ENCODE results near the gene FLACC1. TPM values are rescaled to one million over a fixed set of nuclear protein-coding genes. Genes with fewer than 3 reads are reported as not detected.

Gene FLACC1
- polyA plus RNA-seq, 3 donors = 0.16 to 0.91 TPM; not detected in 1

GRCh38 chr2:201249889-201250288, 107.3 kb downstream of the FLACC1 start:
- Mint-ChIP-seq H3K4me3 (no peak overlapping the region), H3K4me1 (peaks cover 47% of the 10 kb centered on the region), H3K27ac (no peak overlapping the region), H3K27me3 (ENCODE audit: low read depth in 3 of 3) (peaks cover 0 to 4% (median 0%) of the 10 kb centered on the region in 3 donors), H3K9me3 (no peaks in the 10 kb centered on the region), H3K36me3 (peaks cover 5 to 6% of the 10 kb centered on the region in 2 donors)
- Histone ChIP-seq H2AFZ (ENCODE audit: insufficient read depth, low read depth, low read length, poor library complexity, severe bottlenecking) (no peak overlapping the region), H3K4me3 (replicated peaks in 1 of 3; ENCODE audit: low read depth in 2 of 3, low read length in 3 of 3) (no peak overlapping the region), H3K27me3 (ENCODE audit: control insufficient read depth in 2 of 2, insufficient read depth in 2 of 2, low read length in 2 of 2) (no peaks in the 10 kb centered on the region), H3K4me1 (ENCODE audit: control insufficient read depth in 1 of 2, insufficient read depth in 2 of 2, low read length in 2 of 2) (peaks cover 42 to 50% of the 10 kb centered on the region in 2 donors), H3K9me3 (replicated peaks in 1 of 2; ENCODE audit: control insufficient read depth in 1 of 2, insufficient read depth in 1 of 2, low read length in 2 of 2) (no peaks in the 10 kb centered on the region), H3K4me2 (replicated peaks; ENCODE audit: extremely low read depth, low read length, poor library complexity, severe bottlenecking) (no peak overlapping the region), H4K20me1 (ENCODE audit: insufficient read depth, low read length) (no peaks in the 10 kb centered on the region), H3K79me2 (ENCODE audit: insufficient read depth, low read length) (peaks cover 12% of the 10 kb centered on the region), H3K36me3 (replicated peaks in 1 of 2; ENCODE audit: control insufficient read depth in 1 of 2, insufficient read depth in 2 of 2, low read length in 2 of 2) (no peaks in the 10 kb centered on the region), H3K27ac (ENCODE audit: low read depth in 1 of 2, low read length in 2 of 2) (no peak overlapping the region), H3K9ac (ENCODE audit: insufficient read depth, low read length, poor library complexity, severe bottlenecking) (no peak overlapping the region)
- intact Hi-C loops (cut with micrococcal nuclease) = no loop called here
- WGBS (ENCODE audit: insufficient coverage) = no CpG with 5 or more reads among the region's 2 CpGs
- no peak for DNase-seq
- no peak for TF ChIP-seq CTCF (IDR thresholded peaks at IDR 0.05)

DNA sequence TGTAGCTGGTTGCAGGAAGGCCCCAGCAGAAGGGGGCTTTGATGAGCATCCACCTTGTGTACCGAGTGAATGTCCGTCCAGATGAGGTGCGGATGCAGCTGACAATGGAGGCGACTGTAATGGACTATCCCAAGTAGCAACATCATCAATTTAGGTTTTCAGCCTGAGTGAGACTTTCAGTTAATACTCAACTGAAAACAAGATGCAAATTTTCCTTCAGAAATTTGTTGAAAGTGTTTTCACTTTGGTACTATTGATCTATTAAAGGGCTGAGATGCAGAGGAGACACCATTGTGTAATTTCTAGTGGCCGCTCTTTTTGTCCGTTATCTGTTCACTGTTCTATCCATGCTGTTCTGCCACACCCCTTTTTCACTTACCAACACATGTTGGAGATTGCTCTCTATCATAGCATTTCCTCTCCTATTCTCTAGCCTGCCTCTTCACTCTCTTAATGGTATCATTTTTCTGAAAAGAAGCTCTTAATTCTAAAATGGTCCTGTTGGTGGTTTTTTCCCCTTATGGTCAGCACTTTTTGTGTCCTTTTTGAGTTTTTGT, 108.8 kb downstream of the FLACC1 start:
- Histone ChIP-seq H3K27ac (ENCODE audit: low read depth in 1 of 2, low read length in 2 of 2) (no peak overlapping the region), H3K79me2 (ENCODE audit: insufficient read depth, low read length) (peaks cover 11% of the 10 kb centered on the region), H3K4me2 (replicated peaks; ENCODE audit: extremely low read depth, low read length, poor library complexity, severe bottlenecking) (no peak overlapping the region), H3K4me1 (ENCODE audit: control insufficient read depth in 1 of 2, insufficient read depth in 2 of 2, low read length in 2 of 2) (peaks cover 30 to 41% of the 10 kb centered on the region in 2 donors), H3K9ac (ENCODE audit: insufficient read depth, low read length, poor library complexity, severe bottlenecking) (no peak overlapping the region), H3K4me3 (replicated peaks in 1 of 3; ENCODE audit: low read depth in 2 of 3, low read length in 3 of 3) (no peak overlapping the region), H4K20me1 (ENCODE audit: insufficient read depth, low read length) (no peaks in the 10 kb centered on the region), H3K36me3 (replicated peaks in 1 of 2; ENCODE audit: control insufficient read depth in 1 of 2, insufficient read depth in 2 of 2, low read length in 2 of 2) (no peaks in the 10 kb centered on the region), H3K27me3 (ENCODE audit: control insufficient read depth in 2 of 2, insufficient read depth in 2 of 2, low read length in 2 of 2) (no peaks in the 10 kb centered on the region), H2AFZ (ENCODE audit: insufficient read depth, low read depth, low read length, poor library complexity, severe bottlenecking) (no peak overlapping the region), H3K9me3 (replicated peaks in 1 of 2; ENCODE audit: control insufficient read depth in 1 of 2, insufficient read depth in 1 of 2, low read length in 2 of 2) (no peaks in the 10 kb centered on the region)
- intact Hi-C loops (cut with micrococcal nuclease) = no loop called here
- Mint-ChIP-seq H3K27ac (peak overlapping the region in 2 of 7 donors; percentile 23 to 62), H3K27me3 (ENCODE audit: low read depth in 3 of 3) (peaks cover 0 to 6% (median 0%) of the 10 kb centered on the region in 3 donors), H3K36me3 (peaks cover 3 to 5% of the 10 kb centered on the region in 2 donors), H3K4me3 (no peak overlapping the region), H3K9me3 (no peaks in the 10 kb centered on the region), H3K4me1 (peaks cover 41% of the 10 kb centered on the region)
- DNase-seq = no peak
- no peak for TF ChIP-seq CTCF (IDR thresholded peaks at IDR 0.05)
- 95% methylated on average over 5 of the region's 6 CpGs for WGBS (ENCODE audit: insufficient coverage)
